Hematopoietic multipotent progenitor cell treated with erythropoietin and hydrocortisone succinate and interleukin-3 and kit ligand, for 4 days (in vitro differentiated cells): ENCODE results near the gene CANT1.

ENCODE experiments used
- DNase-seq: peaks from one replicate; pipeline ENCODE4 v3.0.0-alpha.2; 2015

The CANT1 gene

DNA sequence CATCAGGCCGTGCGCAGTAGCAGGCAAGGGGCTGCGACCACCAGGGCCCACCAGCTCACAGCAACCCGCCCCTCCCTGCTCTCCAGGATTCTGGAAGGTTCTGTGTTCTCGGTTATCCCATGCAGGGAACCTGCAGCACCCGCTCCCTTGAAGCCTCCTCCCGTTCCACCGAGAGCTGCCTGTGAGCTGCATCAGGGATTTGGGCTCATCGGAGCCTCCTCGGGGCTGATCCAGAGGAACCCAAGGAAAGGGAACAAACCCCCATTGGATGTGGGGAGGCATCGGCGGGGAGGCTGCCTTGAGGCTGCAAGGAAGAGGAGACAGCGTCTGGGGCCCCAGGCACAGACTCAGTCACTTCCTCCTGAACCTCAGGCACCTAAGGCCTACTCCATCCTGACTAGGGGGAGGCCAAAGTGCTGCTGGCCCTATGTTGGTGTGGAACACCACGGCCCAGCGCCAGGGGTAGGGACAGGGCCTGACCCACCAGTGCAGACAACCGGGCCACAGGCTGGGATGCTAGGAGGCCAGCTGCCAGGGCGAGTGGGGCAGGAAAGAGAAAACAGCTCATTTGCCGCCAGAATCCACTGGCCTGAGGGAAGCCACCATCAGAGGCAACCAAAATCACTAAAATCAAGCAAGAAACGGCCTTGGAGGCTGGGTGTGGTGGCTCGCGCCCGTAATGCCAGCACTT is 15.4 kb downstream of the CANT1 start:
- no peak for DNase-seq

DNA sequence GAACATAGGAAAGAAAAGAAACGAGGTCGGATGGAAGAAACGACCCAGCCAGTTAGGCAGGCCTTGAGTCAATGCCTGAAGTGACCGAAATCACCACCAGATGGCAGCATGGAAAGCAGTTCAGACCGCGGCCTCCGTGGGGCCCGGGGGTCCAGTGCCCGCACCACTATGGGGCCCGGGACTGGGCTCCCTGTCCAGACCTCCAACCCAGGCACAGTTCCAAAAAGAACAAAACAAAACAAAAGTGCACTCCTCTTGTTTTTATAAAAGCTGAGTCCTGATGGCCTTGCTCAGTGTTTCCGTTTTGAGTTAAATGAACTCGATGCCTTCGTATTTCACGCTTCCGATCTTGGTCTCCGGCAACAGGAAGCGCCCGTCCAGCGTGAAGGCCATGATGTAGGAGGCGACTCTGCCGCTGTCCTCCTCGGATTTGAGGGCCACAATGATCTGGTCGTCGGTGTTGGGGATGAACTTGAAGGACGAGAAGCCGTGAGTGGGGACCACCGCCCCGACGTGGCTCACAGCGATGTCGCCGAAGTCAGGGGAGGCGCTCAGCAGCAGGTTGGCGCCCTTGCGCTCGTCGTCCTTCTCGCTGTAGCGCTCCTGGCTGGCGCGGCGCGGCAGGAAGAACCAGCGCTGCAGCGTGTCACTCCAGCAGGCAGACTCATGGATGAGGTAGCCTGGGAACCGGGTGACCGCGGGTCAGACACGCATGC is 16.2 kb downstream of the CANT1 start:
- peak; percentile 76 for DNase-seq

DNA sequence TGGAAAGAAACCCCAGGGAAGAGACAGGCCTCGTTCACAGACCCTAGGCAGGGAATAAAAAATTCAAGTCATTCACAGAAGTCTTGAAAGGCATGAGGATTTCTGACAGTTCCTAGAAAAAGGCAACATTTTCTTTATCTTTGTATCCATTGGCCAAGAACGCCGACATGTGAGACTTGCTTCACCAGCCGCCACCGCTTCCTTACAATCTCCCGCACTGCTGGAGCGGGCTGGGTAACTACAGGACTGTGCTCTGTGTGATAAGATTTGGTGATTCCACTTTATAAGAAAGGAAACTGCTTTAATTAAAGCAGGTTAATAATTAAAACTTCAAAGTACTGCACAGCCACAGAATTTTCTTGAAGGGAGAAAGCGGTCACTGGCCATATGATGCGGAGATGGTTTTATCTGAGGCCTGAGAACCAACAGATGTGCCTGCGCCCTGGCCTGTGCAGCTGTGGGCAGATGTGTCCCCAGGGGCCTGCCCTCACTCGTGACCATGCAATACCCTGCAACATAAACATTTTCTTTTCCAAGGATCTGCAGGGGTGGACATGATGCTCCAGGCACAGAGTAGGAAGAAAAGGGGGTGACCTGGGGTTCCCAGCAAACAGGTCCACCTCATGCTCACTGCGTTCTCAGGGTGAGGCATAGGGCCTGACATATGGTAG is 16.9 kb downstream of the CANT1 start:
- DNase-seq = peak; percentile 72

DNA sequence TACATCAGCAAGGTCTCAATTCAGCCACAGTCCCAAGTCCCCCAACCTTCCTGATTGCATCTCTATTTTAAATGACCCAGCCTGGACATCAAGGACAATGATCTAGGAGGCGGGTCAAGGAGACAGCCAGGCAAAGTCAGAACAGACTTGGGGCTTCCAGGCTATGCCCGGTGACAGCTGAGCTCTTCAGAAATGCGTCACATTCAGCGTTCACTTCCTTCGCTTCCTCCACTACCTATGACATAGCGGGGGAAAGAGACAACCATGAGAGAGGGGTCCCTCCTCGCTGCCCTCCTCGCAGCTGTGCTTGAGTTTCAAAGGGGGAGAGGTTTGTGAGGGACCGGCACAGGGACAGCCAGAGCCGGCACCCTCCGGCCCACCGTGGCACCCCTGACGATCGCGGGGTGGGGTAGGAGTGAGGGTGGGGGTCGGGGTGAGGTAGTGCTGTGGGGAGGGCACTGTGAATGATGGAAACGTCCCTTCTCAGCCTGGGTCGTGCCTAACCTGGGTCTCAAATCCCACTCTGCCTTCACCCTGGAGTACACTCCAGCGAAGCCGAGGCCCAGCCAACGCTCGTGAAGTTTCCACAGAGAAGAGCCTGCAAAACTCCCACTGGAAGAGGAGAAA is 17.5 kb downstream of the CANT1 start:
- DNase-seq = no peak

DNA sequence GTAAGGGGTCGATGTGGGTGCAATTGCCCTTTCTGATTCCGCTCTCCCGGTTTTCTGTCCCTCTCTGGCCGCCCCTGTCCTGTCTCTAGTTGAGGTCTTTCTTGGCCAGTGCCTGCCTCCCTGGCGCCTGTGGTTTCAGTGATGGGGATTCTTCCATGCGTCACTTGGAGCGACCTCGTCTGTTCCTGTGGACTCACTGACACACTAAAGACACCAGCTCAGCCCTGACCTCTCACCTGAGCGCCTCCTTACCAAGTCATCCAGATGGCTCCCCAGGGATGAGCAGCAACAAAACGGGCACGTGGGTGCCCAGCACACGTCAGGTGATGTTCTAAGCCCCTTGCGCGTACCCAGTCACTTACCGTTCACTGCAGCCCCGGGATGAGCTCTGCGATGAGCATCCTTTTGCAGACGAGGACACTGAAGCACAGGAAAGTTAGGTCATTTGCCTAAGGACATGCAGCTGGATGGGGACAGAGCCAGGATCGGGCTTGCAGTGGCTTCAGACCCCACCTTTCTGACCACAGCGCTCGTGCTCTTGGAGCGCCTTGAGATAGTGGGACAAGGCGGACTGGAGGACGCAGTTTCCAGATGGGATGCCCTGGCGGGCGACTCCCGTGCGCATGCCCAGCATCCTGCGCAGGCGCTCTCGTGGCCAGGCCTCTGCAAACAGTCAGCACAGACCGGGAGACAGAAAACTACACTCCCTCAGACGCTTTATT is 18.4 kb downstream of the CANT1 start:
- DNase-seq = no peak

DNA sequence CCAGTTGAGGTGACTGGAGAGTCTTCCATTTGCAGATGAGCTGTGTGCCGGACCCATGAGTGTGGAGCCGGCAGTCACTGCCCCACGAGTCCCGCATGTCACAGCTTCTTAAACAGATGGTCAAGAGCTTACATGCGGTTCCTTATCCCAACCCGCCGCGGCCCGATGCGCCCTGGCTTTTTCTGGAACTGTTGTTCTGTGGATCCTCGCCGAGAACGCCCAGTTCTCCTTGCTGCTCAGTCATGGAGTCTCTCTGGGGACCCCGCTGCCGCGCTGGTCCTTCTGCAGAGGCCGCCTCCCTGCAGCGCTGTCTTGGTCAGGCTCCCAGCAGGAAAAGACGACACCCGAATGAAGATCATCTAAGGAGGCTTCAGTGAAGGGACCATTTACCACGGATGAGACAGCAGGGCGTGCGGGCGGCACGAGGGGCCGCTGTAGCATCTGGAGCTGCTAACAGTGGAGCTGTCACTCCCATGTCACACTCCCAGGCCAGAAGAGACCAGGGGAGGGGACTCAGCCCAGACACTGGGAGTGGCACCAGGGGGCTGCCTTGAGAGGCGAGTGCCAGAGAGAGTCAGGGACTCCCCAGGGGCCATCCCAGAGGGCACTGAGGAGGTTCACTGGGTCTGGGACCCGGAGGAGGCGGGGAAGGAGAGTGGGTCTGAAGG is 19.1 kb downstream of the CANT1 start:
- no peak for DNase-seq

DNA sequence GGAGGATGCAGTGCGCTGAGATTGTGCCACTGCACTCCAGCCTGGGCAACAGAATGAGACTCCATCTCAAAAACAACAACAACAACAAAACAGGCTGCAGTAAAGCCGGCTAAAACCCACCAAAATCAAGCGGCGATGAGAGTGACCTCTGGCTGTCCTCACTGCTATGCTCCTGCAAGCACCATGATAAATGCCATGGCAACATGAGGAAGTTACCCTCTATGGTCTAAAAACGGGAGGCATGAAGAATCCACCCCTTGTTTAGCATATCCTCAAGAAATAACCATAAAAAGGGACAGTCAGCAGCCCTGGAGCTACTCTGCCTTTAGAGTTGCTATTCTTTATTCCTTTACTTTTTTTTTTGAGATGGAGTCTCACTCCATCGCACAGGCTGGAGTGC is 21.4 kb downstream of the CANT1 start:
- DNase-seq = peak; percentile 72

DNA sequence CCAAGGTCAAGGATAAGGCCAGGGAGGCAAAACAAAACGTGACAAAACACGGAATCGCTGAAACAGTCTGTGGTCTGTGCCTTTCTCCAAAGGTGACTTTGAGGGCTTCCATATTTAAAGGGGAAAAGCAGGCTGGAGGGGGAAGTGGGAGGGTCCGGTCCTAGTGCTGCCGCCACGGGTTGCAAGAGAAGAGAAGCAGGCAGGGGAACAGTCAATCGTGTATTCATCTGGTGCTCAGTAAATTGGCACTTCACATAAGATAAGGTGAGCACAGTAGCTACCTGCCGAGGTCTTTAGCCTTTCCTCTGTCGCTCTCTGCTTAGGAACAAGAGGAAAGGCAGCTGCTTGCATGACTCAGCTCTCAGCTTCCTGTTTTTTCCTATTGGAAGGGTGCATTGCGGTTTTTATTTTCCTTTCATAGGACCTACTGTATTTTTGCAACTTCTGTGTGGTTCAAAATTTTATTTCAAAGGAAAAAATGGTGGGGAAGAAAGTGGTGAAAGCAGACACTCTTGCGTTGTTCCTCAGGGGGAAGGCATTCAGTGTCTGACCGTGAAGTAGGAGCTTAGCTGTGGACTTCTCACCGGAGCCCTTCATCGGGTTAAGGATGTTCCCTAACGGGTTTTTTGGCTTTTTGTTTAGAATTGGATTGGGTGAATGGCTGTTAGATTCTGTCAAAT is 22.8 kb downstream of the CANT1 start:
- DNase-seq = peak; percentile 52

DNA sequence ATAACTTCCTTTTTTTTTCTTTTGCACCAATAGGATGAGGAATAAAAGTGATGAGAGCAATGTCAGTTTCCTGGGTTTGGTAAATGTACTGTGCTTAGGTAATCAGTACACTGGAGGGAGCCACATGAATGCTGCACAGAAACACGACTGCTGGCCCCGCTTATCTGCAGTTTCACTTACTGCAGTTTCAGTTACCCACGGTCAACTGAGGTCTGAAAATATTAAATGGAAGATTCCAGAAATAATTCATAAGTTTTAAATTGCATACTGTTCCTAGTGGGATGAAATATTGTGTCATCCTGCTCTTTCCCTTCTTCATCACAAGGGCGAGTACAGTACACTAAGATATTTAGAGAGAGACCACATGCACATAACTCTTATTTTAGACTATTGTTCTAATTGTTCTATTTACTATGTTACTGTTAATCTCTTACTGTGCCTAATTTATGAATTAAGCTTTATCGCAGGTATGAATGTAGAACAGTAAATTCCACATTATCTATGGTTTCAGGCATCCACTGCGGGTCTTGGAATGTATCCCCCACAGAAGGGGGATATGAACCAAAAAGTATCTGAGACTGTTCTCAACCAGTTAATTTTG is 23.4 kb downstream of the CANT1 start:
- DNase-seq = peak; percentile 88

DNA sequence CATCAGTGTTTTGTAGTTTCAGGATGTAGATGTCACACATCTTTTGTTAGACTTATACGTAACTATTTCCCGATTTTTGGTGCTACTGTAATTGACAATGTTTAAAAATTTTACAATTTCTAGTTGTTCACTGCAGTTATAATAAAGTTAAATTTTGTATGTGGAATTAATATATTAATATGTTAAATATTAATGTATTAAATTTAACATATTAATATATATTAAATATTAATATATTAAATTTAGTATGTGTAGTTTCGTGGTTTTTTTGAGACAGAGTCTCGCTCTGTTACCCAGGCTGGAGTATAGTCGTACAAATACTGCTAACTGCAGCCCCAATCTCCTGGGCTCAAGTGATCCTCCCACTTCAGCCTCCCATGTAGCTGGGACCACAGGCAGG is 24.2 kb downstream of the CANT1 start:
- no peak for DNase-seq

DNA sequence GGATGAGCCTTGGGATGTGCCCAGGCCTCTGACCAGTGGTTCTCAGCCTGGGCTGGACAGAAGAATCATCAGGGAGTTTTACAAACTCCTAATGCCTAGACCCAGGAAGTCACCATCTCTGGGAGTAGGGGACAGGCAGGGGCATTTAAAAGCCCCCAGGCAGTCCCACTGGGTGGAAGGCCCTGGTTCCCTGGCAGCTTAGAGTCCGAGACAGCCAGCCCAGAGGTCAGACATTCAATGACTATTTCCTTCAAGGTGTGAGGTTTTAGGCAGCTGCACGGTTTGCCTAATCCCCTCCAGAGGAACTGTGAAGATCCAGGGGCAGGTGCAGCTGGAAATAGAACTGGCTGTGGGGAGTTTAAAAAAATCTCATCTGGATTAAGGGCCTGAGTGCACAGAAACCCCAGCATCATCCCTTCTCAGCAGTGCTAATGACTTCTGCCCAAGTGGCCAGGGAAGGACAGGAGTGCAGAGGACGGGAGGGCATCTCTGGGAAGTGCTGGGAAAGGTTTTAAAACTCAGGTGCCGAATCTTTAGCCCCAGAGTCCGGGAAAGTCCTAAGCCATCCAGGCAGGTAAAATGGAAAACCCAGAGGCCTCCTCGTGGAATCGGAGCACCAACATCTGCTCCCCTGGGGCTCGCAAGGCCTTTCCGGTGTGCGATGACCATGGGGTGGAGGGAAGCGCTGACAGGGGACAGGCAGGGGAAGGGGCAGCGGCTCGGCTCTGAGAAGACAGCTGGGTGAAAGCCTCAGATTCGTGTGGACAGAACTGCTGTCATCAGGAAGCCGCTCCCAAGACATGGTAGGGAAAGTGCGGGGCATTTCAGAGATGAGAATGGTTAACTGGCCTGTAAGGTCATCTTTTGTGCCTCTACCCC is 28.3 kb downstream of the CANT1 start:
- no peak for DNase-seq

DNA sequence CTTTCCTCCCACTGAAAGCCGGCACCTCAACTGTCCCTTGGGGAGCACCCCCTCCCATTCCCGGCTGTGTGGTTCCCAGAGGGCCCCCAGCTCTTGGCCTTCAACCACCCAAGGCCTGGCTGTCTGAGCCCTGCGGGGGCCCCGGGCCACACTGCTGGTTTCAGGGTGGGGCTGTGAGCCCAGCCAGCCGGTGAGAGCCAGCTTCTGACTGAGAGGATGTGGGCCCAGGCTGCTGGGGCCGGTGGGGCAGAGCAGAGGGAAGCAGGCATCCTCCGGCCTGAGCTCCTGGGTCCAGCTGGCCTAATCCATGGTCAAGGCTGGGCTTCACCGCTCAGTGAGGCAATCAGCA is 29.0 kb downstream of the CANT1 start:
- no peak for DNase-seq

DNA sequence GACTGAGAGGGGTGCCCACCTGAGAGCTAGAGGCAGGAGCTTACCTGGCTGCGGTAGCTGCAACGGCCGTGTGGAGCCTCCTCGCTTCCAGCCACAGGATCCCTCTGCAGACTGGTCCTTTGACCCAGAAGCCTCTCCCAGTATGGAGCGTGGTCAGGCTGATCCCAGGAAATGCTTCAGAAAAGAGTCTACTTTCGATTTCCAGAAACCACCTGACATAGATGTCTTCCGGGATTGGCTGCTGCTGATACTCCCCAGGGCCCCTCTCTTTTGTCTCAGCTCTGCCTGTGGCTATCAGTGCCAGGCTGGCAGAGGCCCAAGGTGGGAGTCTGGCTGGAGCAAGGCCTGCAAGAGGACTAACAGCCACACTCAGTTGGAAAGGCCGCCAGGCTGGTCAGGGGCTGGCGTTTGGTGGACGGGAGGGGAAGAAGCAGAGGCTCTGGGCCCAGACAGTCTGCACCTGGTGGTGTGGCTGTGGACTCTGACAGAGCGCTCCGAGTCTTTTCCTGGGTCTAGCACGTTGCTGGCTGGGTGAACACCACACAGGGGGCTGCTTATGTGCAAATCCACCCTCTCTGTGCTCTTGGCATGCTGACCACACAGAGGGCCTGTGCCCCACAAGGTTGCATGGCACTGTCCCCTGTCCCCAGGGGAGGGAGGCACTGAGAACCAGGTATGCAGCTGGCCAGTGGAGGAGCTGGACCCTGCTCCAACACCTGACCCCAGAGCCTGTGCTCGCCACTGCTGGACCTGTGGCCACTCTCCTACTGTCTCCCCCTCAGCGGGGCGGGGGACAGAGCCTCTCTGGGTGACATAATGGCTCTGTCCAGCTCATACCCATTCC is 29.6 kb downstream of the CANT1 start, which contains the start of gene LGALS3BP:
Gene LGALS3BP, minus strand, starts transcription at position 144 of the 844 bp plus-strand sequence. CDS start 2,732 bp downstream, outside the sequence.
- DNase-seq = peak; percentile 62

DNA sequence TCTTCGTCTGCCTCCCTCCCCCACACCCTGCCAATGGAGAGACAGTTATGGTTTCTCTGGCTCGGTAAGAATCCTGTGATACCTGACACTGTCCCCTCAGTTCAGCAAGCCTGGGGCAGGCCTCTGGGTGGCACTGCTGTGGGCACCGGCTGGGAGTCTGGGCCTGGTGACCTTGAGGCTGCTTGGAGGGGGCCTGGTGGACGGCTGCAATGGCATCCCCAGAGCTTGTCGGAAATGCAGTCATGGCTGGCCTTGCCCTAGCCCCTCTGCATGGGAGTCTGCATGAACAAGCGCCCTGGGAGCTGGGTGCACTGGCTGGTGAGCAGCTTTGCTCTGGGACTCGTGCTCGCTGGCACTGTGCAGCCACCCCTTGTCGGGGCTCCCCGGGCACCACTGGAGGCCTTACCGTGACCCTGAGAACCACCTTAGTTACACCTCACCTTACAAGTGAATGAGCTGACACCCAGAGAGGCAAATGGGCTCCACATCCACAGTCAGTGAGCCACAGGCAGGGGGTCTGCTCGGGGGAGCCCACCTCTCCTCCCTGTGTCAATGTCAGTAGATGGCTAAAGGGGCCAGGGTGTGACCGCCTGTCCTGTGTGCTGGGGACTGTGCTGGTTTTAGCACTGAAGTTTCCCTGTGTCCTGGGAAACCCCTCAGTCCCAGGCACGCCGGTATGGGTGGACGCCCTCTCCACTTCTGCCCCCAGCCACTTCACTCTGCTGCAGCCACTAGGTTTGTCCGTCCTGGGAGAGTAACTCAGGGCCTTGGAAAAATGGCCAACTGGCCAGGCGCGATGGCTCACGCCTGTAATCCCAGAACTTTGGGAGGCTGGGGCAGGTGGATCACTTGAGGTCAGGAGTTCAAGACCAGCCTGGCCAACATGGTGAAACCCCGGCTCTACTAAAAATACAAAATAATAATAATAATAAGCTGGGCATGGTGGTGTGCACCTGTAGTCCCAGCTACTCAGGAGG is 31.3 kb downstream of the CANT1 start:
- no peak for DNase-seq

DNA sequence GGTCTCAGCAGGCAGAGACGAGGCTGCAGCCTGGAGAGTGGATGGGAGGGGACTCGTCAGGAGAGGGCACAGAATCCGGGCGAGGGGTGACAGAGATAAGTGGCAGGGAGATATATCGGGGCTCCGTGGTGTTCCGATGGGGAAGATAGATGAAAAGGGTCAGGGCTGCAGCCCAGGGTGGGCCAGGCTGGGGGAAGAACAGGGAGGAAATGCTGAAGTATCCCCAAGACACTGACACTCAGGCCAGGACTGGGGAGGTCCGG is 32.0 kb downstream of the CANT1 start:
- DNase-seq = no peak

DNA sequence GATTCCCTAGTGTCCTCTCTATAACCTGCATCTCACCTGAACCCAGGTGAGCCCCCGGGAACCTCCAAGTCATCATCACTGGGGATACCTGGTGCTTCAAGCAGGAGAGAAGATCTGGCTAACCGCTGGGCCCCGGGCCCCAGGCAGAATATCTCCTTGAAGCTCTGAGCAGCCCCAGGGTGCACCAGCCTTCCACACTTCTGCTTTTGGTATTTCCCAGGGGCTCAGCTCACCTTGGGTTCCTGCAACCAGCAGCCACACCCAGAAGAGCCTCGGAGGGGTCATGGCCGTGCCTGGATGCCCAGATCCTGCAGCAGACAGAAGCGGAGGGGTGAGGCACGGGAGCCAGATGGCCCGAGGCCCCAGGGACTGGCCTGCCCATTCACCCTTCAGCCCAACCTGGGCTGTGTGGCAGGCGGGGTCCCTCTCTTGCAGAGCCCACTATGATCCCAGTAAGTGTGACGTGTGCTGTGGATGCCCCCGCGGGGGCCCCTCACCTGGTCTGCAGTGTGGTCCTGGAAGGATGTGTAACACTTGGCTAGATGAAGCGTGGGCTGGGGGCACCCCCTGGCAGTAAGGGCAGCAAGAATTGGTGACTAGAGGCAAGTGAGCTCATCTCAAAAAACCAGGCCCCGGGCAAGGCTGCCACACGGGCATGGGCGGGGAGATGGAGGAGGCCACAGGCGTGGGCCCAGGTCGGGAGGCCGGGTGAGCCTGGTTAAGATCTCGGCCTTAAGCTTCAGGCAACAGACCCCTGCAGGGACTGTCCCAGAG is 32.5 kb downstream of the CANT1 start:
- no peak for DNase-seq
